Fibroblast of lung (primary cell): ENCODE measurements around the gene RBM39.

Experiments
- CTCF ChIP-seq, 2 donors: IDR thresholded peaks in 1 of 2; conservative IDR thresholded peaks in 1 of 2; 1 replicate in 1 of 2; 2 replicates in 1 of 2; pipeline ENCODE4 v1.5.1; 2011 to 2012; ENCODE audit warnings: low read length in 2 of 2, control low read depth in 1 of 2, inconsistent platforms in 1 of 2, low read depth in 1 of 2, mild to moderate bottlenecking in 1 of 2
- EZH2 ChIP-seq: IDR thresholded peaks from 2 replicates; pipeline ENCODE4 v1.5.1; 2012; ENCODE audit warnings: low read length, control low read depth, mild to moderate bottlenecking; ENCODE audit errors: missing control alignments

DNA sequence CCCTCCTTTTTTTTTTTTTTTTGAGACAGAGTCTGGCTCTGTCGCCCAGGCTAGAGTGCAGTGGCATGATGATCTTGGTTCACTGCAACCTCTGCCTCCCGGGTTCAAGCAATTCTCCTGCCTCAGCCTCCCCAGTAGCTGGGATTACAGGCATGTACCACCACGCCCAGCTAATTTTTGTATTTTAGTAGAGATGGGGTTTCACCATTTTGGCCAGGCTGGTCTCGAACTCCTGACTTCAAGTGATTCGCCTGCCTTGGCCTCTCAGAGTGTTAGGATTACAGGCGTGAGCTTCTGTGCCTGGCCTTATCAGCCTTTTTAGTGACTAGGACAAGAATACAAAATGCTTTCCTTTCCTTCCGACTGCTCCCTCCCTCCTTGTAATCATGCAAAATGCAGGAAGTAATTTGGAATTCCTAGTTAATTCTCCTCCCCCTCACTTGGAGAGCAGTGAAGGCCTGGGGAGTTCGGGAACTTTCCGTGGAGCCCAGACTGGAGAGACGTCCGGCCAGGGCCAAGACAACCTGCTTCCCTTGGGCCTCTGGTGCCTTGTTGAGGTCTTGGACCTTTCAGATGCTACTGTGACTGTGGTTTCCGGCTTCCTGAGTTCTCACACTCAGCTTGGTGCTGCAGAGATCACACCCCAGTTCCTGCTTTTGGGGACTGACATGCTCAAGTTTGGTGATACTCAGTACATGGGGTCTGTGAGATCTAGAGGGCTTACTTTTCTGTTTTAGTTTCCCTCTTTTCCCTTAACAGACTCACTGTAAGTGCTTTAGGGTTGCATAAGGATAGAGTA lies 25.8 kb upstream of the RBM39 start:
- TF ChIP-seq CTCF (conservative IDR thresholded peaks at IDR 0.05 in 1 of 2, IDR thresholded peaks at IDR 0.05 in 1 of 2; ENCODE audit: low read depth in 1 of 2, low read length in 2 of 2), result no peak
- TF ChIP-seq EZH2, result no peak
